Suppressor macrophage (primary cell): ENCODE data around the gene SELENOO.
"Not testable (repeated sequence)": the region's sequence is repeated elsewhere in the genome, so short reads cannot be mapped to it uniquely, and the experiment has no call there.

ENCODE experiments used
- DNase-seq, 4 experiments: peaks; one replicate each; pipeline ENCODE4 v3.0.0-alpha.2; 2020 to 2022

The SELENOO gene

GRCh38 chr22:50201191-50202129 is 649 bp downstream of the SELENOO start:
- DNase-seq, result peak in 3 of 4 experiments; percentile 40 to 69 (median 49)

GRCh38 chr22:50202130-50202666 is 1.4 kb downstream of the SELENOO start:
- DNase-seq, result no peak

GRCh38 chr22:50203288-50203687 is 2.5 kb downstream of the SELENOO start:
- no peak for DNase-seq

- peak in 3 of 4 experiments; percentile 33 to 73 (median 67) for DNase-seq
Measured at GRCh38 chr22:50204571-50204970, 3.8 kb downstream of the SELENOO start.

- DNase-seq, result not testable (repeated sequence)
Measured at GRCh38 chr22:50204998-50205397, 4.2 kb downstream of the SELENOO start.

GRCh38 chr22:50205781-50206569 is 5.2 kb downstream of the SELENOO start:
- no peak for DNase-seq

- DNase-seq, result peak; percentile 36 to 71 (median 52)
Measured at GRCh38 chr22:50206599-50206998, 5.8 kb downstream of the SELENOO start.

GRCh38 chr22:50207383-50208140 is 6.8 kb downstream of the SELENOO start:
- no peak for DNase-seq

GRCh38 chr22:50208430-50208938 is 7.7 kb downstream of the SELENOO start:
- DNase-seq, result no peak

- no peak for DNase-seq
Measured at GRCh38 chr22:50208939-50209892, 8.4 kb downstream of the SELENOO start.

- DNase-seq, result peak; percentile 72 to 86 (median 80)
Measured at GRCh38 chr22:50209893-50210292, 9.1 kb downstream of the SELENOO start.

- DNase-seq, result no peak
Measured at GRCh38 chr22:50210378-50211139, 9.7 kb downstream of the SELENOO start.

GRCh38 chr22:50211147-50211546 is 10.3 kb downstream of the SELENOO start:
- DNase-seq, result no peak

GRCh38 chr22:50213263-50213662 is 12.5 kb downstream of the SELENOO start:
- DNase-seq, result no peak

GRCh38 chr22:50215297-50216054 is 14.7 kb downstream of the SELENOO start:
- no peak for DNase-seq

GRCh38 chr22:50216055-50216683 is 15.4 kb downstream of the SELENOO start:
- no peak for DNase-seq

- no peak for DNase-seq
Measured at GRCh38 chr22:50216684-50217520, 16.1 kb downstream of the SELENOO start.
